GM13977 (cell line): ENCODE measurements around the gene CEBPE.

Experiments
- DNase-seq: peaks from one replicate; pipeline ENCODE4 v3.0.0; 2012; ENCODE audit warnings: low spot score
- CTCF ChIP-seq: IDR thresholded peaks from 2 replicates; pipeline ENCODE4 v1.5.1; 2012; ENCODE audit warnings: mild to moderate bottlenecking, control low read depth; ENCODE audit not compliant: insufficient read depth; ENCODE audit errors: extremely low read depth, missing control alignments
- in situ Hi-C: fragments of 300-500 bp; cut with MboI; formaldehyde crosslinking; loops from one replicate; pipeline ENCODE4 v1.12.0; 2022; ENCODE audit warnings: low sequenced_read_pairs, low pct_unique_long_range_greater_than_20kb, mixed read lengths, inconsistent platforms; ENCODE audit not compliant: unreplicated experiment

The CEBPE gene

GRCh38 chr14:23130871-23131270 is 11.8 kb upstream of the CEBPE start:
- no peak for TF ChIP-seq CTCF
- in situ Hi-C loops, result no loop called here
- no peak for DNase-seq

GRCh38 chr14:23129759-23130316 is 10.8 kb upstream of the CEBPE start:
- in situ Hi-C loops, result loop anchor here (10.0 kb wide), 1 partner anchor 55 kb away; the partner anchor contains the start of gene SLC7A8
- no peak for DNase-seq
- no peak for TF ChIP-seq CTCF

GRCh38 chr14:23128969-23129758 is 10.1 kb upstream of the CEBPE start:
- in situ Hi-C loops, result loop anchor here (10.0 kb wide), 1 partner anchor 56 kb away; the partner anchor contains the start of gene SLC7A8
- no peak for TF ChIP-seq CTCF
- DNase-seq, result no peak

- no peak for DNase-seq
- in situ Hi-C loops, result loop anchor here (10.0 kb wide), 1 partner anchor 57 kb away; the partner anchor contains the start of gene SLC7A8
- TF ChIP-seq CTCF, result no peak
These were observed 8.8 kb upstream of the CEBPE start for GRCh38 chr14:23127861-23128260.

GRCh38 chr14:23126548-23127278 is 7.7 kb upstream of the CEBPE start:
- in situ Hi-C loops, result loop anchor here (10.0 kb wide), 1 partner anchor 58 kb away; the partner anchor contains the start of gene SLC7A8
- no peak for TF ChIP-seq CTCF
- DNase-seq, result no peak

- no peak for DNase-seq
- in situ Hi-C loops, result loop anchor here (10.0 kb wide), 1 partner anchor 59 kb away; the partner anchor contains the start of gene SLC7A8
- no peak for TF ChIP-seq CTCF
These were observed 7.0 kb upstream of the CEBPE start for GRCh38 chr14:23125933-23126524.
